Measurements from ENCODE around the gene ARID3A.
"Not testable (repeated sequence)": the region's sequence is repeated elsewhere in the genome, so short reads cannot be mapped to it uniquely, and the experiment has no call there.

Gene ARID3A

DNA sequence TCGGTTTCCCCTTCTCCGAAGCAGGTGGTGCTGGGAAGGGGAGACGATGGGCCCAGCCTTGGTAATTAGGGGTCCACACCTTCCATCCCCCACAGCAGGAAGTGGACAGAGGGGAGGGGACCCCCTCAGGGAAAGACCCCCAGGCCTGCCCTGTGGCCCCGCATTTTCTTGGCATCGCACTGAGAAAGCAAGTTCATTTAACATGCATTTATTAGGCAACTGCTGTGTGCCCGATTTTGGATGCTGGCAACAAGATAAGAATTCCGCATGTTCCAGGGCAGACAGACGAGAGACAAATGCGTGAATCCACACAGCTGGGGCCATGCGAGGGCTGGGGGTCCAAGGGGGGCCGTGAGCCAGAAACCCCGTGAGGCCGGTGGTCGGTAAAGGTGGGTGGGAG, 28.4 kb downstream of the ARID3A start:
- H3K4me3 ChIP-seq (ENCODE audit: insufficient read length, low read depth): no peak overlapping the region
- no peaks in the 10 kb centered on the region for H3K9me3 ChIP-seq (ENCODE audit: insufficient read depth, low read length)
- no peaks in the 10 kb centered on the region for H3K27me3 ChIP-seq (ENCODE audit: insufficient read depth, insufficient read length)
- peaks cover 40% of the 10 kb centered on the region for H3K4me1 ChIP-seq (ENCODE audit: insufficient read depth, insufficient read length)
- TF ChIP-seq YY1 (IDR thresholded peaks at IDR 0.05; ENCODE audit: insufficient read depth, insufficient read length) (no peak), SUZ12 (IDR thresholded peaks at IDR 0.05; ENCODE audit: extremely low read depth, insufficient read depth, insufficient read length) (no peak), ZNF274 (IDR thresholded peaks at IDR 0.05; ENCODE audit: low read depth, low read length) (no peak)
- peaks cover 14% of the 10 kb centered on the region for H3K36me3 ChIP-seq (ENCODE audit: insufficient read depth, insufficient read length, low read length)
- peak overlapping the region; percentile 42 for H3K9ac ChIP-seq (ENCODE audit: insufficient read length, low read depth)
- no peak for DNase-seq (ENCODE audit: low read depth, low spot score)

DNA sequence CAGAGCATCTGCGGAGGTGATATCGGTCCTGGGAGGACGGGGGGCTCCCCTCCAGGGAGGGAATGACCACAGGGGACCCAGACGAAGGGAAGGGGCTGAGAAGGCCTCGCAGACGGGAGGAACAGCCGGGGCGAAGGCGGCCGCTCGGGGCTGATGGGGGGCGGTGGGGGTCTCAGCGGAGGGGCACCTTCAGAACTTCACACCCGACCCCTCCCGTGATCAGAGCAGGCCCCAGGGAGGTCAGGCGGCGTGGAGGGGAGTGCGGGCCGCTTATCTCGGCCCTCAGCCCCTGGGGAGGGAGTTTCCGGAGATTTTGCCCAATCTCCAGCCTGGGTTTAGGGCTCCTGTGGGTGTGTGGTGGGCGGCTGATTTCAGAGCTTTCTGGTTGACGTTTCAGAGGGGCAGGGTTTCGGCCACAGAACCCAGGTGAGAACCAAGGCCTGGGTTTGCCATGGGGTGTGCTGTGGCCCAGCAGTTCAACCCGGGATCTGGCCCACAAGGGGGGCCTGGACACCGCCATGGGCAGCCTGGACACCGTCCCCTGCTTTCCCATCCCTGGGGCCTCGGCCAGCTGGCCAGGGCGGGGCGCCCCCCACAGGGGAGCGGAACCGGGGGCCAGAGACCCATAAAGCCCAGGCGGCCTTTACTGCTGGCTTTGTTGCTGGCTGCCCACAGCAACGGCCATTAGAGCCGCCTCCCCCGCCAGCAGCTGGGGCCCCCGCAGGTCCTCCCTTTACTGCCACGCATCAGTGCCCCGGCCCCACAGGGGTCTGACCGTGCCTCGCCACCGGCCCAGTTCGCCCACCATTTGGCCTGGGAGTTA, 29.0 kb downstream of the ARID3A start:
- Histone ChIP-seq H3K27me3 (ENCODE audit: insufficient read depth, insufficient read length) (no peaks in the 10 kb centered on the region), H3K9me3 (ENCODE audit: insufficient read depth, low read length) (no peaks in the 10 kb centered on the region), H3K4me3 (ENCODE audit: insufficient read length, low read depth) (no peak overlapping the region), H3K4me1 (ENCODE audit: insufficient read depth, insufficient read length) (peaks cover 46% of the 10 kb centered on the region), H3K9ac (ENCODE audit: insufficient read length, low read depth) (no peak overlapping the region), H3K36me3 (ENCODE audit: insufficient read depth, insufficient read length, low read length) (peaks cover 19% of the 10 kb centered on the region)
- no peak for DNase-seq (ENCODE audit: low read depth, low spot score)
- TF ChIP-seq SUZ12 (IDR thresholded peaks at IDR 0.05; ENCODE audit: extremely low read depth, insufficient read depth, insufficient read length) (no peak), ZNF274 (IDR thresholded peaks at IDR 0.05; ENCODE audit: low read depth, low read length) (no peak), YY1 (IDR thresholded peaks at IDR 0.05; ENCODE audit: insufficient read depth, insufficient read length) (no peak)

DNA sequence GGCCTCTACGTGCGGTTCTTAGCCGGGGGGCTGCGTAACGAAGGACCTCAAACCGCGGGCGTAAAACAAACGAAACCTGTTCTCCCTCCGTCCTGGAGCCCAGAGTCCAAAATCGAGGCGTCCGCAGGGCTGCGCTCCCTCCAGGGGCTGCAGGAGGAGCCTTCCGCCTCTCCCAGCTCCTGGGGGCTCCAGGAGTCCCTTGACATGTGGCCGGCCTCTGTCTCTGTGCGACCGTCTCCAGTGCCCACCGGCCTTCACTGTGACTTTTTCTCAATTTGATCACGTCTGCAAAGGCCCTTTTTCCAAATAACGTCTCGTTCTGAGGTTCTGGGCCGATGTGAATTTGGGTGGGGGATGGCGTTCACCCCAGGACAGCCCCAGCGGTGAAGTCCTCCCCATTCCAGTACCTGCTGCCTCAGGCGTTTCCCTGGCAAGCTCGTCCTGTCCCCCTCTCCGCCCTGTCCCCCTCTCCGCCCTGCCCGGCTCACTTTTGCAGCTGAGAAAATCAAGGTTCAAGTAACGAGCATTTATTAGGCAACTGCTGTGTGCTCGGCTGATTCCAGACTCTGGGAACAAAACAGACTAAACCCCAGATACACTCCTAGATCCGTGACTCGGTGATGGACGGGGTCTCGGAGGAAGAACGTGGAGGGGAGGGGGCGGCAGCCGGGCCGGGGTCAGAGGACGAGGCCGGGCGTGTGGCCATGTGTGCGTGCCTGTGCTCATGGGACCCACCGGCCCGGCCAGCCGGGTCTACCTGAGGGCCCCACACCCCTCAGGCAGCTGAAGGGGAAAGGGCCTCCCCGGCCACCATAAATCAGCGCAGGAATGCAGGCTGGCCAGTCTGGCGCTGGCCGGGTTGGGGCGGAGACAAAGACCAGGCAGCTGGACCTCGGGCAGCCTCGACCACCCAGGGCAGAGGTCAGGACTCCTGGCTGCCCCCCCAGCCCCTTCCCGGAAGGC, 30.2 kb downstream of the ARID3A start:
- Histone ChIP-seq H3K9ac (ENCODE audit: insufficient read length, low read depth) (peak overlapping the region; percentile 67), H3K4me3 (ENCODE audit: insufficient read length, low read depth) (peak overlapping the region; percentile 11), H3K9me3 (ENCODE audit: insufficient read depth, low read length) (no peaks in the 10 kb centered on the region), H3K27me3 (ENCODE audit: insufficient read depth, insufficient read length) (no peaks in the 10 kb centered on the region), H3K4me1 (ENCODE audit: insufficient read depth, insufficient read length) (peaks cover 54% of the 10 kb centered on the region), H3K36me3 (ENCODE audit: insufficient read depth, insufficient read length, low read length) (peaks cover 26% of the 10 kb centered on the region)
- DNase-seq (ENCODE audit: low read depth, low spot score): no peak
- no peak for TF ChIP-seq ZNF274 (IDR thresholded peaks at IDR 0.05; ENCODE audit: low read depth, low read length)
- TF ChIP-seq SUZ12 (IDR thresholded peaks at IDR 0.05; ENCODE audit: extremely low read depth, insufficient read depth, insufficient read length): no peak
- no peak for TF ChIP-seq YY1 (IDR thresholded peaks at IDR 0.05; ENCODE audit: insufficient read depth, insufficient read length)

DNA sequence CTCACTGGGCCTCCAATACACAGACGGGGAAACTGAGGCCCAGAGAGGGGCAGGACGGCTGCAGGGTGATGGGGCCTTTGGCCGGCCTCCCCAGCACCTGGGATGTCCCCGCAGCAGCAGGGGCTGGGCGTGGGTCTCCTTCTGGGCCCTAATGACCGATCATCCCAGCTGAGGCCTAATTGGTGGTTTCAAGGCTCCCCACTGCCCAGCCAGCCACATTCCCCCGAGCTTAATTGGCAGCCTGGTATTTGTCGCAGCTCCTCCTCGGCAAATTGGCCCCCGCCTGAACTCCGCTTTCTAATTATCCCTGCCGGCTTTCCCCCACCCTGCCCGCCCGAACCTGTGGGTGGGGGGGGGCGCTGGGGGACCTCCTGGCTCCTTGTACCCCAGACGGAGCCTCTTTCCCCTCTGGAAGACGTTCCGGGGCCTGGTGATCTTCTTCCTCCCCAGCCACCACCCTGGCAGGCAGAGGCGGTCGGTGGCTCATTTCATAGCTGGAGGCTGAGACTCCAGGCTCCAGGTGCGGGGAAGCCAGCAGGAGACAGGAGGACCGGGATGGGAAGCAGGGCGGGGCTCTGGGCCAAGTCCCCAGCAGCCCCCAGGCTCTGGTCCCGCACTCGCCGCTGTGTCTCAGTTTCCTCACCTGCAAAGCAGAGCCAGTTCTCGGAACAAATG, 31.1 kb downstream of the ARID3A start:
- Histone ChIP-seq H3K36me3 (ENCODE audit: insufficient read depth, insufficient read length, low read length) (peaks cover 31% of the 10 kb centered on the region), H3K27me3 (ENCODE audit: insufficient read depth, insufficient read length) (no peaks in the 10 kb centered on the region), H3K4me3 (ENCODE audit: insufficient read length, low read depth) (peak overlapping the region; percentile 11), H3K4me1 (ENCODE audit: insufficient read depth, insufficient read length) (peaks cover 55% of the 10 kb centered on the region), H3K9me3 (ENCODE audit: insufficient read depth, low read length) (no peaks in the 10 kb centered on the region), H3K9ac (ENCODE audit: insufficient read length, low read depth) (peak overlapping the region; percentile 71)
- TF ChIP-seq YY1 (IDR thresholded peaks at IDR 0.05; ENCODE audit: insufficient read depth, insufficient read length): no peak
- TF ChIP-seq SUZ12 (IDR thresholded peaks at IDR 0.05; ENCODE audit: extremely low read depth, insufficient read depth, insufficient read length): no peak
- TF ChIP-seq ZNF274 (IDR thresholded peaks at IDR 0.05; ENCODE audit: low read depth, low read length): no peak
- peak; percentile 46 for DNase-seq (ENCODE audit: low read depth, low spot score)

DNA sequence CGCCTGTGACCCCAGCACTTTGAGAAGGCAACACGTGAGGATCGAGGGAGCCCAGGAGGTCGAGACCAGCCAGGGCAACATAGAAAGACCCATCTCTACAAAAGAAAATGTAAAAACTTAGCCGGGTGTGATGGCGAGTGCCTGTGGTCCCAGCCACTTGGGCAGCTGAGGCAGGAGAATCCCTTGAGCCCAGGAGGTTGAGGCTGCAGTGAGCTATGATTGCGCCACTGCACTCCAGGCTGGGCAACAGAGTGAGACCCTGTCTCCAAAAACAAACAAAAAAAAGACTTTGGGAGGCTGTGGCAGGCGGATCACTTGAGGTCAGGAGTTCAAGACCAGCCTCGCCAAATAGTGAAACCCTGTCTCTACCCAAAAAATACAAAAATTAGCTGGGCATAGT, 31.7 kb downstream of the ARID3A start:
- DNase-seq (ENCODE audit: low read depth, low spot score); H3K9me3 ChIP-seq (ENCODE audit: insufficient read depth, low read length); H3K27me3 ChIP-seq (ENCODE audit: insufficient read depth, insufficient read length); H3K4me3 ChIP-seq (ENCODE audit: insufficient read length, low read depth): not testable (repeated sequence)
- peak overlapping the region; percentile 71 for H3K9ac ChIP-seq (ENCODE audit: insufficient read length, low read depth)
- peaks cover 35% of the 10 kb centered on the region for H3K36me3 ChIP-seq (ENCODE audit: insufficient read depth, insufficient read length, low read length)
- peaks cover 54% of the 10 kb centered on the region for H3K4me1 ChIP-seq (ENCODE audit: insufficient read depth, insufficient read length)

DNA sequence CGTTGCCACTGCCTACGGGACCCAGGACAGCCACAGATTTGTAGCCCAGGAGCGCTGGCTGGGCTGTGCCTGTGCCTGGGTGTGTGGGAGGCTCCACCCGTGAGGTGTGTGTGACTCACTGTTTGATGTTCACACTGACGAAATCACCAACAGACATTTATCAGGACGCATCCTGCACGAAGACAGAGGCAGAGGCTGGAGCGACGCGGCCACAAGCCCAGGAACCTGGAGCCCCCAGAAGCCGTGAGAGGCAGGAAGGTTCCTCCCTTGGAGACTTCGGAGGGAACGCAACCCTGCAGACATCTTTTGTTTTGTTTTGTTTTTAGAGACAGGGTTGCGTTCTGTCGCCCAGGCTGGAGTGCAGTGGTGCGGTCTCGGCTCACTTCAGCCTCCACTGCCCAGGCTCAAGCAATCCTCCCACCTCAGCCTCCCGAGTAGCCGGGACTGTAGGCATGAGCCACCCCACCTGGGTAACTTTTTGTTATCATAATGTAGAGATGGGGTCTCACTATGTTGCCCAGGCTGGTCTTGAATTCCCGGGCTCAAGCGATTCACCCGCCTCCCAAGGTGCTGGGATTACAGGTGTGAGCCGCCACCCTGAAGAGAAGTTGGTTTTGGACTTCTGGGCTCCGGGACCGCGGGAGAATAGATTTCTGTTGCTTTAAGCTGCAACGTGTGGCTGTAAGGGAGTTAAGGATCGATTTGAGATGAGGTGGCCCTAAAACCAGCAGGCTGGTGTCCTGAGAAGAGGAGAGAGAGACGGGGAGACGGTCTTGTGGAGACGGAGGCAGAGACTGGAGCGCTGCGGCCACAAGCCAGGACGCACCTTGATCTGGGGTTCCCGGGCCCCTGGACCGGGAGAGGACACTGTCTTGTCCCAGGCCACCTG, 33.4 kb downstream of the ARID3A start:
- Histone ChIP-seq H3K36me3 (ENCODE audit: insufficient read depth, insufficient read length, low read length) (peaks cover 44% of the 10 kb centered on the region), H3K9ac (ENCODE audit: insufficient read length, low read depth) (peak overlapping the region; percentile 9), H3K27me3 (ENCODE audit: insufficient read depth, insufficient read length) (no peaks in the 10 kb centered on the region), H3K4me1 (ENCODE audit: insufficient read depth, insufficient read length) (peaks cover 57% of the 10 kb centered on the region), H3K4me3 (ENCODE audit: insufficient read length, low read depth) (no peak overlapping the region), H3K9me3 (ENCODE audit: insufficient read depth, low read length) (no peaks in the 10 kb centered on the region)
- no peak for DNase-seq (ENCODE audit: low read depth, low spot score)
- TF ChIP-seq SUZ12 (IDR thresholded peaks at IDR 0.05; ENCODE audit: extremely low read depth, insufficient read depth, insufficient read length) (no peak), YY1 (IDR thresholded peaks at IDR 0.05; ENCODE audit: insufficient read depth, insufficient read length) (no peak)
